D721Med (cell line): ENCODE results near the gene ESYT3.
"Not testable (repeated sequence)": the region's sequence is repeated elsewhere in the genome, so short reads cannot be mapped to it uniquely, and the experiment has no call there.

Experiments used
- DNase-seq: peaks from one replicate; pipeline ENCODE4 v3.0.0; 2011; ENCODE audit warnings: low spot score; ENCODE audit not compliant: insufficient read length
- FAIRE-seq: peaks from 2 replicates; lab custom pipeline; 2011; peaks lifted over from hg19 to GRCh38; lab: Jason Lieb, UNC
- CTCF ChIP-seq: IDR thresholded peaks from 2 replicates; pipeline ENCODE4 v1.5.1; 2012; ENCODE audit warnings: mild to moderate bottlenecking, control low read depth; ENCODE audit not compliant: insufficient read depth; ENCODE audit errors: missing control alignments

Gene ESYT3

GRCh38 chr3:138476526-138476925 is 42.1 kb downstream of the ESYT3 start:
- DNase-seq (no peak), FAIRE-seq (no peak)
- no peak for TF ChIP-seq CTCF

- no peak for DNase-seq
- TF ChIP-seq CTCF, result no peak
- FAIRE-seq, result no peak
These were observed 42.7 kb downstream of the ESYT3 start for GRCh38 chr3:138477120-138477519.

GRCh38 chr3:138477801-138478200 is 43.4 kb downstream of the ESYT3 start:
- FAIRE-seq, result no peak
- no peak for DNase-seq
- no peak for TF ChIP-seq CTCF

GRCh38 chr3:138479438-138479863 is 45.0 kb downstream of the ESYT3 start:
- no peak for FAIRE-seq
- peak; percentile 83 for TF ChIP-seq CTCF

GRCh38 chr3:138484672-138485071 is 50.3 kb downstream of the ESYT3 start:
- not testable (repeated sequence) for FAIRE-seq, DNase-seq

More at GRCh38 chr3:138479438-138479863, 45.0 kb downstream of the ESYT3 start:
- DNase-seq, result peak; percentile 31

- DNase-seq, FAIRE-seq: not testable (repeated sequence)
These were observed 52.2 kb downstream of the ESYT3 start for GRCh38 chr3:138486580-138486979.

GRCh38 chr3:138491971-138492370 is 57.6 kb downstream of the ESYT3 start:
- DNase-seq (no peak), FAIRE-seq (no peak)
- no peak for TF ChIP-seq CTCF

GRCh38 chr3:138492980-138493675 is 58.7 kb downstream of the ESYT3 start:
- DNase-seq, result no peak
- FAIRE-seq, result no peak

More at GRCh38 chr3:138492980-138493675, 58.7 kb downstream of the ESYT3 start:
- TF ChIP-seq CTCF, result no peak
